ENCODE data around the gene OR51B6.

The OR51B6 gene

DNA sequence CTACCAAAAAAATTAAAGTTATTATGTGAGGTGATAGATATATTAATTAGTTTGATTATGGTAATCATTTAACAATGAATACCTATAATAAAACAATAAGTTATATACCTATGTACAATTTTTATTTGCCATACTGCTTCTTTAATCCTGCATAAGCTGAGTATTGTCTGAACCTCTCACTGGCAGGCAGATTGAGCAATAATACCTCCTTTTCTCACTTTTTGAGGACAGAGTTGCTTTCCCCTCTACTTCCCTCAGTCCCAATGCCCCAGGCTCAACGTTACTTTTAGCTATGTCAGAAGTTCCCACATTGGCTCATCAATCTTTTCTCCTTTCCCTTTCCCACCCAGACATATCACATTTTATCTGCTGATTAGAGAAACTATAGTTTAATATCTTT is 1.8 kb upstream of the OR51B6 start:
- TF ChIP-seq, protein P1, sequence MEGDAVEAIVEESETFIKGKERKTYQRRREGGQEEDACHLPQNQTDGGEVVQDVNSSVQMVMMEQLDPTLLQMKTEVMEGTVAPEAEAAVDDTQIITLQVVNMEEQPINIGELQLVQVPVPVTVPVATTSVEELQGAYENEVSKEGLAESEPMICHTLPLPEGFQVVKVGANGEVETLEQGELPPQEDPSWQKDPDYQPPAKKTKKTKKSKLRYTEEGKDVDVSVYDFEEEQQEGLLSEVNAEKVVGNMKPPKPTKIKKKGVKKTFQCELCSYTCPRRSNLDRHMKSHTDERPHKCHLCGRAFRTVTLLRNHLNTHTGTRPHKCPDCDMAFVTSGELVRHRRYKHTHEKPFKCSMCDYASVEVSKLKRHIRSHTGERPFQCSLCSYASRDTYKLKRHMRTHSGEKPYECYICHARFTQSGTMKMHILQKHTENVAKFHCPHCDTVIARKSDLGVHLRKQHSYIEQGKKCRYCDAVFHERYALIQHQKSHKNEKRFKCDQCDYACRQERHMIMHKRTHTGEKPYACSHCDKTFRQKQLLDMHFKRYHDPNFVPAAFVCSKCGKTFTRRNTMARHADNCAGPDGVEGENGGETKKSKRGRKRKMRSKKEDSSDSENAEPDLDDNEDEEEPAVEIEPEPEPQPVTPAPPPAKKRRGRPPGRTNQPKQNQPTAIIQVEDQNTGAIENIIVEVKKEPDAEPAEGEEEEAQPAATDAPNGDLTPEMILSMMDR (IDR thresholded peaks at IDR 0.05) = no peak

DNA sequence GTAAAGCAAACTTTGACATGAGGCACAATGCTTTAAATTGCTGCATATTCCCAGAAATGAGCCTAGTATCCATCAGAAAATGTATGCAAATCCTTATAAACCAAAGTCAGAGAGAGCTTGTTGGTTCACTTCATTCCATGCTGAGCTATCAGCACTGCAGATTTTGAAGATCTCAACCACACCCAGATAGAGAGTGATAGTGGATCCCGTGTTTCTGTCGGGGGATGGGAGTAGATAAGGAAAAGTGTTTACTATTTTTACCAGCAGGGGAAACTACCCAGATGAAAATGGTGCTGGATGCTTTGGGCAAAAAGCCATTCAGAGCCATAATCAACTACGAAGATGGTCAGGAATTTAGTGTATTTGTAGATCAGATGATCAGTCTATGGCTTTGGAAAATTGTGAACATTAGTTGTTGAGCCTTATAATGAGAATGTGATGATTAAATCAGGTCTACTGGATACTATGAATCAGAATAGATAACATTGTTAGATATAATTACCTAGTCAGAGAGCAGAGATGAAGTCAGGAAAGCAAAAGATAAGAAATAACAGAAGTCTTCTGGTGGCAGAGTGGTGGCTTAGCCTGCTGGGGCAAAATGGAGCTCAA is 10.8 kb downstream of the OR51B6 start:
- TF ChIP-seq, protein P1 (IDR thresholded peaks at IDR 0.05) = no peak

DNA sequence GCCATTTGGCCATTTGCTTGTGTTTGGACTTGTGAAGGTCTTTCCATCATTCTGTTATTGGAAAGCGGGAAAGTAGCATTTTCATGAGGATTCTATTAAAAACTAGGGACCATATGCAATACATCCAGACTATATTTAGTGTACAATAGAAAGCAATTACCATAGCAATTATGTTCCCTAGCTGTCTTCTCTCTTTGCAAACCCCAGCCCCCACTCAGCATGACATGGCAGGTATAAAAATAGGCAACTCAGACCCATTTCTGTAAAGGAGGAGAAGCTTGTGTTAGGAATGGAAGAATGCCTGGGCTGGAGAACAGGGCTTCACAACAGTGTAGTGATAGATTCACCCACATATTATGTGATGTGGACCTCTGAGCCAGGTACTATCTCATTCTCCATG is 12.4 kb downstream of the OR51B6 start:
- TF ChIP-seq, protein P1 (IDR thresholded peaks at IDR 0.05) = no peak

DNA sequence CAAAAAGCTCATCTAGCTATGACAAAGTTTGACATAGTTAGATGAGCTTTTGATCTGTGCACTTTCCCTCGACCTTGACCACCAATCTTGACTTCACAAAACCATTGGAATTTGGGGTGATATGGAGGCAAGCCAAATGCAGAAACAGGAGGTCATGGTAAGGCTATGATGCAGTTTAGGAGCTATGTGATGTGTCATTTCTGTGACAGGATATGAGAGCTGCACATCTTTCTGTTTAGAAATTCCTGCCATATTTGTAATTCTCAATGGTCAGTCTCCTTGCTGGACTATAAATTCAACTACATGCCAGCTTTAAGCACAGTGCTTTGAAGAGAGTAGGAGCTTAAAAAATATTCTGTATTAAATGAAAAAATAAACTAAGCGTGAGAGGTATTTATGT is 12.9 kb downstream of the OR51B6 start:
- TF ChIP-seq, protein P1 (IDR thresholded peaks at IDR 0.05) = no peak

DNA sequence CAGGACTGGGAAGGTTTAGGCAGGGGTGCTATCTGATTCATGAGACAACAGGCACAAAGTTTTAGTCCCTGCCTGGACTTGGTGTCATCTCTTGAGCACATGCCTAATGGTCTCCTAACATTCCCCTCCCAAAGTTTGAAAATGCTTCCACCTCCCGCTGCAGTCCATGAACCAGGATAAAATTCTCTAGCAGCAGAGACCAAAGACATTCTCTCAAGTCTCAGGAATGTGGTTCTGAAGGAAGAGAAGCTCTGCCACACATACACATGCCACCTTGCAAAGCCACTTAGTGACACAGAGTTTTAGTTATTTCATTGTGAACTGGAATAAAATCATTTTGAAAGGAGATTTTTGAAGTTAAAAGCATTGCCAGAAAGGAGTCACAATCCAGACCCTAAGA is 15.5 kb downstream of the OR51B6 start:
- TF ChIP-seq, protein P1 (IDR thresholded peaks at IDR 0.05) = no peak

DNA sequence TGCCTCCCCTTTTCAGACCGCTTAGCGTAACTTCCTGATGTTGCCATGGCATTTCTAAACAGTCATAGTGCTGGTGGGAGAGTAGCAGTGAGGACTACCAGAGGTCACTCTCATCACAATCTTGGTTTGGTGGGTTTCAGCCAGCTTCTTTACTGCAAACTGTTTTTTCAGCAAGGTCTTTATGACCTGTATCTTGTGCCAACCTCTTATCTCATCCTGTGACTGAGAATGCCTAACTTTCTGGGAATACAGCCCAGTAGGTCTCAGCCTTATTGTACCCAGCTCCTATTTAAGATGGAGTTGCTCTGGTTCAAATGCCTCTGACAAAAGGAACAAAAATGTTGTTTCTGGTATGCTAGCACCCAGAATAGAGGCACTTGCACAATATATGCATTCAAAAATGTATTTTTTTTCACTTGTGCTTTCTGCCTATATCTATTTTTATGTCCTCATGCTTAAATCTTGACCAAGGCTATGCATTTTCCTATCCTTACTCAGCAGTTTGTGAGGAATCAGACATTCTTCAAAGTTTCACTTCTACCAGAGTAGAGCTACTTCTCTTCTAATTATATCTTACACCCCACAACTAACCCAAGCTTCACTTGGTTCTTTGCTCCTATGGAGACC is 16.3 kb downstream of the OR51B6 start:
- TF ChIP-seq, protein P1 (IDR thresholded peaks at IDR 0.05) = no peak

DNA sequence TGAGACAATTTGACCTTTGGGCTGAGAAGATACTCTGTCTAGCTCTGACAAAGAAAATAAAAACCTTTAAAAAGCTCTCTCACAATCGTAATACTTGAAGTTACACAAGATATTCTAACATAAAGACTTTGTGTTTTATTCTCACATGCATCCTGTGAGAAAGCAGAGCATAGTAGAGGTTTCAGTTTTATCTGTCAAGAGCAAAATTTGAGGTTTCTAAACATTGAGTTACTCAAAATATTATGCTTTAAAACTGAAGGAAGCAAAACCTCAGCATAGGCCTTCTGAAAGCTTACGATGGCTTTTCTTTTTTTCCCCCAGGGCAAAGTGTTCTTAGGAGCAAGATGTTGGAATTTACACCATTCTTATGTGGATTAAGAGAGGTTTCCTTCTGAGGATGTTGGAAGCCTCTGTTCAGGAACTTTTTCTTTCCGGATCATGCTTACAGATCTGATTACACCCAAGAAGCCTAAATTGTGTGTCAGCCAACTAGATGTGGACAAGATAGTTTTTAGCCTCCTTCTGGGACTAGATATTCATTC is 17.3 kb downstream of the OR51B6 start:
- TF ChIP-seq, protein P1 (IDR thresholded peaks at IDR 0.05) = no peak

Measured in LNCAP (cell line).